ENCODE data around the gene CCDC24.
A peak's percentile ranks its signal among the peaks of the same experiment; 100 is the strongest.

CCDC24 gene

DNA sequence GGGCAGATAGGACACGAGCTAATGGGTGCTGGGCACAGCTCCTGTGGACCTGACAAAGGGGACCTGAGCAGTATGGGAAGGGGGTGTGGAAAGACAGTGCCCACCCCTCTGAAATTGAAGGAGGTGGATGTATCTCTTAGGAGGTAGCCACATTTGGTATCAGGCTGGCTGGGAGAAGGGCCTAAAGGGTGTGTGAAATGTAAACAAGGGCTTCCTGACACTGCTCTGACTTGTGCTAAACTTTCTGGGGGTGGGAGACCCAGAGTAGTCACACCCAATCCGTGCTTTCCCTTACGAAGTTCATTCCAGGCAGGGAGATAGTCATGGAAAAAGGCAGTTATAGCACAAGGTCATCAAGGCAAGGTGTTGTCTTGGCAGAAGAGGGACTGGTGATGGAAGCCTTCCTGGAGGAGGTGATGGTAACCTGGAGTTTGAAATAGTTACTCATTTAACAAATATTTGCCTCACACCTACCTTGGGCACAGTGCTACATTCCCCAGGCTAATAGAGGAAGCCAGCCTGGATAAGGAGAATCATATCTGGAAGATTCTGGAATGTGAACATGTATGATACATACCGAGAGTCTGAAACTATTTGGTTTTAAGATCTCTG, 5.3 kb upstream of the CCDC24 start:
- Histone ChIP-seq H3K27me3 (no peaks in the 10 kb centered on the region), H3K36me3 (peaks cover 5 to 67% (median 52%) of the 10 kb centered on the region in 11 experiments; a peak in 21 of 22 replicates), H3K9me3 (replicated peaks in 1 of 11) (no peaks in the 10 kb centered on the region), H3K9ac (no peak overlapping the region), H4K20me1 (peaks cover 0 to 49% (median 26%) of the 10 kb centered on the region in 11 experiments; a peak in 15 of 22 replicates), H3K4me2 (no peak overlapping the region), H3K4me1 (peaks cover 15 to 33% (median 29%) of the 10 kb centered on the region in 10 experiments), H3K4me3 (no peak overlapping the region), H3K27ac (no peak overlapping the region)
- no peak for TF ChIP-seq Cebpa-rat (IDR thresholded peaks at IDR 0.05)

DNA sequence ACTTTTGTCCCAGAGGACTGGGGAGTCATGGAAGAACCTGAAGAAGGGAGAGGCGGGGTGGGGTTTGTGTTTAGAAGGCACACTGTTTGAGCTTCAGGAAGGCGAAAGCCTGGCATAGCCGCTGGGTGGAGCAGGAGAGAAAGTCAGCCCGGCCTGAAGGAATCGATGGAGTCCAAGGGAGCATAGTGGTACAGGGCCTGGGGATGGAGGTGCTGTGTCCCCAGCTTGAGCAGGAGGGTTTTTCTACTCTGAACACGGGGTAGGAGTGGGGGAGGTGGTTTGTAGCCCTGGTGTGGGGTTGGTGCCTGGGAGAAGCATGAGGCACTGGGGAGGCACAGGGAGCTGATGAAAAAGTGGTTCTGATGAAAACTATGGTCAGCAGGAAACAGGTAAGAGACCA, 4.7 kb upstream of the CCDC24 start:
- Histone ChIP-seq H3K9ac (no peak overlapping the region), H3K27me3 (no peaks in the 10 kb centered on the region), H3K27ac (no peak overlapping the region), H3K4me3 (no peak overlapping the region), H3K4me1 (peaks cover 11 to 29% (median 24%) of the 10 kb centered on the region in 10 experiments), H4K20me1 (peaks cover 0 to 43% (median 23%) of the 10 kb centered on the region in 11 experiments; a peak in 14 of 22 replicates), H3K36me3 (peaks cover 5 to 61% (median 50%) of the 10 kb centered on the region in 11 experiments; a peak in 21 of 22 replicates), H3K4me2 (no peak overlapping the region), H3K9me3 (replicated peaks in 1 of 11) (no peaks in the 10 kb centered on the region)
- TF ChIP-seq Cebpa-rat (IDR thresholded peaks at IDR 0.05), result no peak

DNA sequence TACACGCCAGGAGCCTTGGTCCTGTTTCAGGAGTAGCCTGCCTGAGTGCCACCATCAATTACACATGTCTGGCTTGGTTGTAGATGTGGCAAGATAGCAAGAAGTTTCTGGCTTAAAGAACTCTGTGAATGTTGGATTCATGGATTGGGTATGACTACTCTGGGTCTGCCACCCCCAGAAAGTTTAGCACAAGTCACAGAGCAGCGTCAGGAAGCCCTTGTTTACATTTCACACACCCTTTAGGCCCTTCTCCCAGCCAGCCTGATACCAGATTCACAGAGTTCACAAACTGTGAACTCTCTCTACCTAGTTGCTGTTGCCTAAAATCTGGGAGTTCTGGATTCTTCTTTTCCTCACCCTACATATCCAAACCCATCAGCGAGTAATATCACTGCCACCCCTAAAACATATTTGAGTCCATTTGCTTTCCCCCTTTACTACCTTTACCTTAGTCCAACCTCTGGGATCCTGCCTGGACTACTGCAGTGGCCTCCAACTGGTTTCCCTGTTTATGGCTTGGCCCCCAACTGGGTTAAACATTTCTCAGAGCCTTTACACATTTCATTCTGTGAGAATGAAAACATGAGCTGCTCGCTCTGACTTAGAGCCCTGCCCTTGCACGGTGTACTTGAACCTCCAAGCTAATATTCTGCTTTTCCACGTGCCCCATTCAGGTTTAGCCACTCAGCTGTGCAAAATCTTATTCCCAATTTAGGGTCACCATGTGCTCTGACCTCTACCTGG, 4.1 kb upstream of the CCDC24 start:
- Histone ChIP-seq H3K36me3 (peaks cover 5 to 55% (median 46%) of the 10 kb centered on the region in 11 experiments; a peak in 21 of 22 replicates), H3K27ac (no peak overlapping the region), H3K9ac (no peak overlapping the region)

DNA sequence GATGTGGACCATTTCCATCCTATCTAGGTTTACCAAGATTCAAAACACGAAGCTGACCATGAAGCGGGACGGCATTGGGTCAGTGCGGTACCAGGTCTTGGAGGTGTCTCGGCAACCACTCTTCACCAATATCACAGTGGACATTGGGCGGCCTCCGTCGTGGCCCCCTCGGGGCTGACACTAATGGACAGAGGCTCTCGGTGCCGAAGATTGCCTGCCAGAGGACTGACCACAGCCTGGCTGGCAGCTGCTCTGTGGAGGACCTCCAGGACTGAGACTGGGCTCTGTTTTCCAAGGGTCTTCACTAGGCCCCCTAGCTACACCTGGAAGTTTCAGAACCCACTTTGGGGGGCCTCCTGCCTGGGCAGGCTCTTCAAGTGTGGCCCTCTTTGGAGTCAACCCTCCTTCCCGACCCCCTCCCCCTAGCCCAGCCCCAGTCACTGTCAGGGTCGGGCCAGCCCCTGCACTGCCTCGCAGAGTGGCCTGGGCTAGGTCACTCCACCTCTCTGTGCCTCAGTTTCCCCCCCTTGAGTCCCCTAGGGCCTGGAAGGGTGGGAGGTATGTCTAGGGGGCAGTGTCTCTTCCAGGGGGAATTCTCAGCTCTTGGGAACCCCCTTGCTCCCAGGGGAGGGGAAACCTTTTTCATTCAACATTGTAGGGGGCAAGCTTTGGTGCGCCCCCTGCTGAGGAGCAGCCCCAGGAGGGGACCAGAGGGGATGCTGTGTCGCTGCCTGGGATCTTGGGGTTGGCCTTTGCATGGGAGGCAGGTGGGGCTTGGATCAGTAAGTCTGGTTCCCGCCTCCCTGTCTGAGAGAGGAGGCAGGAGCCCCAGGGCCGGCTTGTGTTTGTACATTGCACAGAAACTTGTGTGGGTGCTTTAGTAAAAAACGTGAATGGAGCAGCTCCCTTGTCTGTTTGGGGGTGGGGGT, 864 bp upstream of the CCDC24 start:
- no peak for TF ChIP-seq Cebpa-rat (IDR thresholded peaks at IDR 0.05)
- Histone ChIP-seq H3K4me1 (peaks cover 36 to 50% (median 46%) of the 10 kb centered on the region in 10 experiments), H3K9ac (peak overlapping the region; percentile 63 to 82 (median 77)), H3K4me2 (peak overlapping the region; percentile 77 to 99 (median 96)), H3K36me3 (peaks cover 0 to 25% (median 21%) of the 10 kb centered on the region in 11 experiments; a peak in 21 of 22 replicates), H3K27ac (peak overlapping the region; percentile 43 to 78 (median 59); a peak in 18 of 22 replicates), H3K27me3 (no peaks in the 10 kb centered on the region), H3K4me3 (peak overlapping the region; percentile 70 to 82 (median 73)), H4K20me1 (peaks cover 0 to 10% (median 0%) of the 10 kb centered on the region in 11 experiments; a peak in 5 of 22 replicates), H3K9me3 (replicated peaks in 1 of 11) (no peaks in the 10 kb centered on the region)

More for the DNA sequence above, 4.1 kb upstream of the CCDC24 start:
- no peak for TF ChIP-seq Cebpa-rat (IDR thresholded peaks at IDR 0.05)
- Histone ChIP-seq H3K27me3 (no peaks in the 10 kb centered on the region), H4K20me1 (peaks cover 0 to 37% (median 19%) of the 10 kb centered on the region in 11 experiments; a peak in 14 of 22 replicates), H3K4me2 (no peak overlapping the region), H3K9me3 (replicated peaks in 1 of 11) (no peaks in the 10 kb centered on the region), H3K4me3 (no peak overlapping the region), H3K4me1 (peaks cover 14 to 28% (median 24%) of the 10 kb centered on the region in 10 experiments)

DNA sequence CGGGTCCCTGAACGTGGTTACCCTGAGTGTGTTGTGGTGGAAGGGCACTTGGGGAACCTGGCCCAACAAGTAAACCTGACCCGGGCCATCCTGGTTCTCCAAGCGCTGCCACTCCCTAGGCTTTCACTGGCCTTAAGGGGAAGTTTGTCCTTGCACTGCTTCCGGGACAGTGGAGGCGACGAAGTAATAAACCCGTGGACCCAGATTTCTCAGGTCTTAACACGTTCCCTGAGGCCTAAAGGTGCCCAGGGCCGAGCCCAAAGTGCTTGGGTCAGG, 261 bp upstream of the CCDC24 start:
- H3K27ac ChIP-seq, result peak overlapping the region; percentile 43 to 78 (median 59); a peak in 21 of 22 replicates

DNA sequence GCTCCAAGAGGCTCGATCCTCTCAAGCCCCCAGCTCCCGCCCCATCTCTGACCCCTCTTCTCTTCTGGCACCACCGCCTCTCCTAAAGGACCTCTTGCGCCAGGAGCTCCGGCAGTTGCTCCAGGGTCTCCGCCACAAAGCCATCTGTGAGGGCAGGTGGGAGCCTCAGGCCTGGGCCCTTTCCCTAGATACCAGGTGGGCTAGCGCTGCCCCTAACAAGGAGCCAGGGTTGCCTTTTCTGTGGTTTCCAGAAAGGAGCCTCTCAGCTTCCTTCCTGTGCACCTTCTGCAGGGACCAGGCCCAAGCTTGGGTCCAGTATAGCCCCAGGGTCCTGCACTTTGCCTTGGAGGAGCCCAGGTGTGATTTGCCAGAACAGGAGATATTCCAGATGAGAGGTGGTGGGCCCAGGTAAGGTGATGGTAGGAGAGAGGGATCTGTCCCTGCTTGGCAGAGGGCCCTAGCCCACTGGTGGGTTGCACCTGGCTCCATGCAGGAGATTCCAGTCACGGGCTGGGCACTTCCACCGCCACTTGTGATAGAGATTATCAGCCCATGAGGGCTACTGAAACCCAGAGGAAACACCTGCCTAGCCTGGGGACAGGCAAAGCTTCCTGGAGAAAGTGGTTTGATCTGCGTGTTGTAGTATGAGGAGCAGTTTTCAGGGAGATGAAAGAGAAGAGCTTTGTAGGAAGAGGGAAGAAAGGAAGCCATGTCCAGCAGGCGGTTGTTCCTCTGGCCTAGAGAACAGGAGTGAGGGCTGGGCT, 1.0 kb downstream of the CCDC24 start:
- TF ChIP-seq Cebpa-rat (IDR thresholded peaks at IDR 0.05), result no peak
- Histone ChIP-seq H3K36me3 (peaks cover 0 to 7% (median 3%) of the 10 kb centered on the region in 11 experiments; a peak in 6 of 22 replicates), H3K9ac (peak overlapping the region; percentile 63 to 82 (median 77); a peak in 21 of 22 replicates), H3K27ac (peak overlapping the region in 7 of 11 experiments; percentile 51 to 78 (median 59); a peak in 13 of 22 replicates), H3K4me2 (peak overlapping the region; percentile 77 to 99 (median 96)), H3K27me3 (no peaks in the 10 kb centered on the region), H3K4me1 (peaks cover 39 to 63% (median 58%) of the 10 kb centered on the region in 10 experiments), H3K9me3 (replicated peaks in 1 of 11) (no peaks in the 10 kb centered on the region), H4K20me1 (peaks cover 0 to 14% (median 0%) of the 10 kb centered on the region in 11 experiments; a peak in 3 of 22 replicates), H3K4me3 (peak overlapping the region; percentile 70 to 82 (median 73))

More for the DNA sequence above, 261 bp upstream of the CCDC24 start:
- Histone ChIP-seq H4K20me1 (peaks cover 0 to 12% (median 0%) of the 10 kb centered on the region in 11 experiments; a peak in 4 of 22 replicates), H3K36me3 (peaks cover 0 to 19% (median 15%) of the 10 kb centered on the region in 11 experiments; a peak in 20 of 22 replicates), H3K9me3 (replicated peaks in 1 of 11) (no peaks in the 10 kb centered on the region), H3K4me3 (peak overlapping the region; percentile 70 to 82 (median 73)), H3K4me2 (peak overlapping the region; percentile 77 to 99 (median 96)), H3K4me1 (peaks cover 39 to 56% (median 52%) of the 10 kb centered on the region in 10 experiments), H3K9ac (peak overlapping the region; percentile 63 to 82 (median 77)), H3K27me3 (no peaks in the 10 kb centered on the region)
- TF ChIP-seq Cebpa-rat (IDR thresholded peaks at IDR 0.05), result no peak

DNA sequence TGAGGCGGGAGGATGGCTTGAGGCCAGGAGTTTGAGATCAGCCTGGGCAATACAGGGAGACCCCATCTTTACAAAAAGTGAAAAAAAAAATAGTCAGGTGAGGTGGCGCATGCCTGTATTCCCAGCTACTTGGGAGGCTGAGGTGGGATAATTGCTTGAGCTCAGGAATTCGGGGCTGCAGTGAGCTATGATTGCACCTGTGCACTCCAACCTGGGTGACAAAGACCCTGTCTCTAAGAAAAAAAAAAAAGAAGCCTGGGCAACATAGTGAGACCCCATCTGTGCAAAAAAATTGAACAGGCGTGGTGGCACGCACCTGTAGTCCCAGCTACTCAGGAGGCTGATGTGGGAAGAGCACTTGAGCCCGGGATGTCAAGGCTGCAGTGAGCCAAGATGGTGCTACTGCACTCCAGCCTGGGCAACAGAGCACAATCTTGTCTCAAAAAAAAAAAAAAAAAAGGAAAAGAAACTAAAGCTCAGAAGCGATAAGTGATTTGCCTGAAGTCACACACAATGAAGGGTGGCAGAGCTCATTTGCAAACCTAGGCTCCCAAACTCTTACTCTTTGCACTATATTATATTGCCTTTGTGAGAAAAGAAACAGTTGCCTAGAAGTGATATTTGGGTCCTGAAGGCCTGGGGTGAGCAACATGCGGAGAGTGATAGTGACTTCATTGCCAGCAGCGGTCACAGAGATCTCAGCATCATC, 2.0 kb downstream of the CCDC24 start:
- H3K36me3 ChIP-seq, result no peaks in the 10 kb centered on the region
- H3K9me3 ChIP-seq (replicated peaks in 1 of 11), result no peaks in the 10 kb centered on the region
- peak overlapping the region; percentile 16 to 99 (median 96); a peak in 17 of 22 replicates for H3K4me2 ChIP-seq
- H3K4me3 ChIP-seq, result no peak overlapping the region
- no peaks in the 10 kb centered on the region for H3K27me3 ChIP-seq
- H3K9ac ChIP-seq, result peak overlapping the region in 3 of 11 experiments; percentile 78 to 82 (median 79); a peak in 2 of 22 replicates
- H4K20me1 ChIP-seq, result peaks cover 0 to 14% (median 0%) of the 10 kb centered on the region in 11 experiments; a peak in 3 of 22 replicates
- no peak for TF ChIP-seq Cebpa-rat (IDR thresholded peaks at IDR 0.05)
- peaks cover 39 to 63% (median 58%) of the 10 kb centered on the region in 10 experiments for H3K4me1 ChIP-seq
- H3K27ac ChIP-seq, result no peak overlapping the region

Data from BLaER1 treated with 17β-estradiol and CSF1 and Interleukin-3, amounts not matched to agents 10 nM and 100 nM (cell line).